IMR-90 (cell line): Measurements from ENCODE around the gene MPI.

Experiments used
- BHLHE40 ChIP-seq: fragments of 150-350 bp; IDR thresholded peaks from 2 replicates; pipeline ENCODE4 v1.6.1; 2016; ENCODE audit warnings: mild to moderate bottlenecking, low read depth, low read length
- CEBPB ChIP-seq: IDR thresholded peaks from 2 replicates; pipeline ENCODE4 v1.6.1; 2012; ENCODE audit warnings: low read depth, low read length, improper control_type of control experiment
- CHD1 ChIP-seq: IDR thresholded peaks from 2 replicates; pipeline ENCODE4 v1.6.1; 2012; ENCODE audit warnings: low read depth, low read length, improper control_type of control experiment
- CTCF ChIP-seq: conservative IDR thresholded peaks from 2 replicates; pipeline ENCODE4 v1.5.1; 2012; ENCODE audit warnings: mild to moderate bottlenecking, low read depth, low read length, improper control_type of control experiment
- MAZ ChIP-seq: IDR thresholded peaks from 2 replicates; pipeline ENCODE4 v1.6.1; 2012; ENCODE audit warnings: low read depth, mild to moderate bottlenecking, low read length, improper control_type of control experiment, moderate library complexity, borderline replicate concordance
- MXI1 ChIP-seq: IDR thresholded peaks from 2 replicates; pipeline ENCODE4 v1.6.1; 2012; ENCODE audit warnings: low read depth, mild to moderate bottlenecking, low read length, moderate library complexity, borderline replicate concordance
- POLR2A ChIP-seq: IDR thresholded peaks from 2 replicates; pipeline ENCODE4 v1.6.1; 2012; ENCODE audit warnings: mild to moderate bottlenecking, low read depth, low read length
- RAD21 ChIP-seq: IDR thresholded peaks from 2 replicates; pipeline ENCODE4 v1.6.1; 2012; ENCODE audit warnings: low read length, improper control_type of control experiment
- RFX5 ChIP-seq: IDR thresholded peaks from 2 replicates; pipeline ENCODE4 v1.8.0; 2012; ENCODE audit warnings: low read depth, mild to moderate bottlenecking, low read length, moderate library complexity
- USF2 ChIP-seq: fragments of 150-350 bp; IDR thresholded peaks from 2 replicates; pipeline ENCODE4 v1.6.1; 2017; ENCODE audit warnings: mild to moderate bottlenecking, antibody characterized with exemption, low read length, low read depth

DNA sequence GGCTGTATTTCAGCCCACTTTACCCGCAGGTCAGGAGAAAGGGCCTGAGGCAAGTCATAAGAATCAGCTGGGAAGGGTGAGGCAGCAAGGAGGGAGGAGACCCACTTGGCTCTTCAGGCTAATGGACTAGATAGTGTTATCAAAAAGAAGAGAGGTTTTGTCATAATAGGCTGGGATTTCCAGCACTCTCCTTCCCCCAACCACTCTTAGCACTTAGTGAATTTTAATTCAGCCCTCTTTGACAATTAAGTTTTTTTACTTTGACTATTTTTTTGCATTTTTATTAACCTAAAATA is 771 bp downstream of the MPI start:
- TF ChIP-seq CTCF, result no peak
- TF ChIP-seq POLR2A, result no peak
- TF ChIP-seq MAZ, result no peak
- no peak for TF ChIP-seq MXI1
- TF ChIP-seq CEBPB, result no peak
- no peak for TF ChIP-seq CHD1
- no peak for TF ChIP-seq RFX5
- TF ChIP-seq USF2, result no peak
- no peak for TF ChIP-seq BHLHE40
- TF ChIP-seq RAD21, result no peak
